GM12891 (cell line): ENCODE measurements around the gene SLC5A4.

ENCODE experiments used
- PAX5 ChIP-seq: IDR thresholded peaks from 2 replicates; pipeline ENCODE4 v1.6.1; 2011; ENCODE audit warnings: low read length, moderate library complexity, mild to moderate bottlenecking; ENCODE audit not compliant: insufficient read depth, severe bottlenecking
- POLR2A ChIP-seq: IDR thresholded peaks from 2 replicates; pipeline ENCODE4 v1.6.1; 2011; ENCODE audit warnings: low read depth, low read length, control low read depth
- POLR2AphosphoS5 ChIP-seq: IDR thresholded peaks from 2 replicates; pipeline ENCODE4 v1.6.1; 2011; ENCODE audit warnings: low read depth, low read length, control low read depth

DNA sequence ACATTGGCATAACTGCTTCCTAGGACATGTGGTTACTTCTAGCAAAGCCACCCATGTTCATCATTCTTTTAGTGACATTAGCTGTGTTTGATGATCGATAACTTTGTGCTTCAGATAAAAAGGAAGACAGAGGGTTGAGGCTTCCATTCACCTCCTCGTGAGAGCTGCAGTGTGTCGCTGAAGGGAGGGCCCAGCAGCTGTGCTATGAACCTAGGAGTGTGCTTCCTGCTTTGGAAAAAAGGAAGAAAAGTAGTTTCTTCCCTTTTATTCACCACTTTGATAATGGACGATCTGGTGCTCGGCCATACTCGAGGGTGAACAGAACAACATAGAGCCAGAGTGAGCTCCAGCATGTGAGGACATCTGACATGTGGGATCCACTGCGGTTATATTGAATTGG lies 44.1 kb downstream of the SLC5A4 start:
- TF ChIP-seq POLR2AphosphoS5 = no peak
- no peak for TF ChIP-seq PAX5
- no peak for TF ChIP-seq POLR2A
